Trophoblast cell (in vitro differentiated cells and primary cell): ENCODE measurements around the gene C5orf58.

ENCODE experiments used
- DNase-seq, 2 donors: peaks; one replicate each; pipeline ENCODE4 v3.0.0-alpha.2; 2016
- H2AFZ ChIP-seq: 2 replicates; pipeline ENCODE4 v1.6.1; 2013; ENCODE audit warnings: low read length, moderate library complexity, mild to moderate bottlenecking; ENCODE audit not compliant: insufficient read depth, poor library complexity
- H2AK5ac ChIP-seq: 2 replicates; pipeline ENCODE4 v1.6.1; 2013; ENCODE audit warnings: mild to moderate bottlenecking, low read length
- H2BK120ac ChIP-seq: 2 replicates; pipeline ENCODE4 v1.6.1; 2013; ENCODE audit warnings: low read length, mild to moderate bottlenecking, moderate library complexity; ENCODE audit not compliant: insufficient read depth, poor library complexity
- H2BK12ac ChIP-seq: 2 replicates; pipeline ENCODE4 v1.6.1; 2013; ENCODE audit warnings: mild to moderate bottlenecking, low read length, moderate library complexity
- H2BK5ac ChIP-seq: 2 replicates; pipeline ENCODE4 v1.6.1; 2013; ENCODE audit warnings: low read length, low read depth, moderate library complexity, mild to moderate bottlenecking; ENCODE audit not compliant: poor library complexity
- H3K14ac ChIP-seq: 2 replicates; pipeline ENCODE4 v1.6.1; 2013; ENCODE audit warnings: mild to moderate bottlenecking, low read length
- H3K18ac ChIP-seq: 2 replicates; pipeline ENCODE4 v1.6.1; 2013; ENCODE audit warnings: mild to moderate bottlenecking, low read length
- H3K23ac ChIP-seq: 2 replicates; pipeline ENCODE4 v1.6.1; 2013; ENCODE audit warnings: low read length
- H3K27ac ChIP-seq: 2 replicates; pipeline ENCODE4 v1.5.1; 2013; ENCODE audit warnings: low read depth, mild to moderate bottlenecking, inconsistent platforms, low read length, moderate library complexity
- H3K27me3 ChIP-seq: 2 replicates; pipeline ENCODE4 v1.6.1; 2013; ENCODE audit warnings: inconsistent platforms, mild to moderate bottlenecking, low read length, moderate library complexity; ENCODE audit not compliant: insufficient read depth
- H3K36me3 ChIP-seq, 2 experiments: 1 replicate in 1 of 2; 2 replicates in 1 of 2; pipeline ENCODE4 v1.6.1; 2013; ENCODE audit warnings: low read length in 2 of 2, mild to moderate bottlenecking in 2 of 2, moderate library complexity in 1 of 2; ENCODE audit not compliant: insufficient read depth in 2 of 2, control insufficient read depth in 1 of 2
- H3K4ac ChIP-seq: 2 replicates; pipeline ENCODE4 v1.6.1; 2013; ENCODE audit warnings: low read depth, mild to moderate bottlenecking, low read length, moderate library complexity
- H3K4me1 ChIP-seq, 2 experiments: 1 replicate in 1 of 2; 2 replicates in 1 of 2; pipeline ENCODE4 v1.6.1; 2013; ENCODE audit warnings: low read length in 2 of 2, mild to moderate bottlenecking in 2 of 2, moderate library complexity in 1 of 2; ENCODE audit not compliant: insufficient read depth in 2 of 2, control insufficient read depth in 1 of 2
- H3K4me2 ChIP-seq: 2 replicates; pipeline ENCODE4 v1.6.1; 2013; ENCODE audit warnings: inconsistent platforms, mild to moderate bottlenecking, low read length, moderate library complexity
- H3K4me3 ChIP-seq: 2 replicates; pipeline ENCODE4 v1.5.1; 2013; ENCODE audit warnings: mild to moderate bottlenecking, low read depth, low read length, inconsistent platforms
- H3K79me1 ChIP-seq: one replicate; pipeline ENCODE4 v1.6.1; 2013; ENCODE audit warnings: low read length
- H3K79me2 ChIP-seq: 2 replicates; pipeline ENCODE4 v1.6.1; 2013; ENCODE audit warnings: low read length, mild to moderate bottlenecking; ENCODE audit not compliant: control insufficient read depth, insufficient read depth, poor library complexity
- H3K9ac ChIP-seq: 2 replicates; pipeline ENCODE4 v1.6.1; 2013; ENCODE audit warnings: mild to moderate bottlenecking, low read length
- H3K9me3 ChIP-seq: 2 replicates; pipeline ENCODE4 v1.6.1; 2013; ENCODE audit warnings: low read depth, mild to moderate bottlenecking, control low read depth, inconsistent platforms, low read length; ENCODE audit not compliant: insufficient read depth
- H4K12ac ChIP-seq: 2 replicates; pipeline ENCODE4 v1.6.1; 2013; ENCODE audit warnings: low read depth, mild to moderate bottlenecking, low read length, moderate library complexity
- H4K8ac ChIP-seq: 2 replicates; pipeline ENCODE4 v1.6.1; 2013; ENCODE audit warnings: low read depth, mild to moderate bottlenecking, low read length, moderate library complexity
- H4K91ac ChIP-seq: one replicate; pipeline ENCODE4 v1.6.1; 2013; ENCODE audit warnings: low read depth, mild to moderate bottlenecking, low read length, moderate library complexity
- WGBS: extraction: QIAGEN DNeasy Blood & Tissue Kit; methylation state at CpG from one replicate; pipeline ENCODE4 v1.1.7; 2013; ENCODE audit warnings: missing lambda C conversion rate; ENCODE audit not compliant: insufficient read length, insufficient coverage; ENCODE audit errors: extremely low coverage; 5-methylcytosine and 5-hydroxymethylcytosine counted together

The C5orf58 gene

DNA sequence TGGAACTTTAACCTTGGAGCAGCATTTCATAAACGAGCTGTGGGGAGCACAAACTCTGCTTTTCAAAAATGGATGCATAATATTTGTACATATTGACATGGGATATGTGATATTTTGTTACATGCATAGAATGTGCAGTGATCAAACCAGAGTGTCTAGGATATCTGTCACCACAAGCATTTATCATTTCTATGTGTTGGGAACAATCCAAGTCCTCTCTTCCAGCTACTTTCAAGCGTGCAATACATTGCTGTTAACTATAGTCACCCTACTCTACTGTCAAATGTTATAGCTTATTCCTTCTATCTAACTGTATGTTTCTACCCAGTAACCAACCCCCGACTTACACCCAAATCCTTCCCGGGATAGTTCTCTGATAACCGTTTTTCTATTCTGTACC, 15.0 kb upstream of the C5orf58 start:
- no peak overlapping the region for H2AFZ ChIP-seq
- H2BK12ac ChIP-seq = no peak overlapping the region
- no peak overlapping the region for H3K23ac ChIP-seq
- H3K9me3 ChIP-seq = no peaks in the 10 kb centered on the region
- no peak overlapping the region for H3K14ac ChIP-seq
- H3K18ac ChIP-seq = no peak overlapping the region
- peaks cover 2 to 5% of the 10 kb centered on the region in 2 experiments for H3K4me1 ChIP-seq
- H3K79me1 ChIP-seq = no peaks in the 10 kb centered on the region
- H4K91ac ChIP-seq = no peak overlapping the region
- H4K12ac ChIP-seq = no peak overlapping the region
- no peak overlapping the region for H3K4me2 ChIP-seq
- DNase-seq = no peak
- H3K79me2 ChIP-seq = no peaks in the 10 kb centered on the region
- no peak overlapping the region for H2AK5ac ChIP-seq
- H3K4me3 ChIP-seq = no peak overlapping the region
- no peaks in the 10 kb centered on the region for H3K27me3 ChIP-seq
- H3K36me3 ChIP-seq = no peaks in the 10 kb centered on the region
- whole genome bisulfite sequencing = no CpG with 5 or more reads among the region's 5 CpGs
- H3K4ac ChIP-seq = no peak overlapping the region
- no peak overlapping the region for H3K27ac ChIP-seq
- H2BK120ac ChIP-seq = no peak overlapping the region
- H4K8ac ChIP-seq = no peak overlapping the region
- H2BK5ac ChIP-seq = no peak overlapping the region
- H3K9ac ChIP-seq = no peak overlapping the region

GRCh38 chr5:170218726-170219125, 14.1 kb upstream of the C5orf58 start:
- H3K4ac ChIP-seq = no peak overlapping the region
- no peak overlapping the region for H2BK12ac ChIP-seq
- H3K4me1 ChIP-seq = peaks cover 2 to 5% of the 10 kb centered on the region in 2 experiments
- no peaks in the 10 kb centered on the region for H3K79me1 ChIP-seq
- WGBS = no CpG with 5 or more reads among the region's 1 CpG
- no peak overlapping the region for H3K23ac ChIP-seq
- H4K8ac ChIP-seq = no peak overlapping the region
- H3K9ac ChIP-seq = no peak overlapping the region
- H2AK5ac ChIP-seq = no peak overlapping the region
- H3K36me3 ChIP-seq = no peaks in the 10 kb centered on the region
- no peaks in the 10 kb centered on the region for H3K27me3 ChIP-seq
- H4K12ac ChIP-seq = no peak overlapping the region
- no peak for DNase-seq
- no peak overlapping the region for H2BK120ac ChIP-seq
- H3K9me3 ChIP-seq = no peaks in the 10 kb centered on the region
- H3K14ac ChIP-seq = no peak overlapping the region
- H4K91ac ChIP-seq = no peak overlapping the region
- no peak overlapping the region for H2BK5ac ChIP-seq
- no peaks in the 10 kb centered on the region for H3K79me2 ChIP-seq
- no peak overlapping the region for H3K27ac ChIP-seq
- H3K4me3 ChIP-seq = no peak overlapping the region
- H2AFZ ChIP-seq = no peak overlapping the region
- H3K4me2 ChIP-seq = no peak overlapping the region
- H3K18ac ChIP-seq = no peak overlapping the region

- Histone ChIP-seq H3K18ac (no peak overlapping the region), H3K4me1 (peaks cover 2 to 5% of the 10 kb centered on the region in 2 experiments), H3K4me3 (no peak overlapping the region), H4K8ac (no peak overlapping the region), H3K23ac (no peak overlapping the region), H2AK5ac (no peak overlapping the region), H3K14ac (no peak overlapping the region), H4K91ac (no peak overlapping the region), H3K36me3 (no peaks in the 10 kb centered on the region), H3K27me3 (no peaks in the 10 kb centered on the region), H2AFZ (no peak overlapping the region), H3K4me2 (no peak overlapping the region), H2BK120ac (no peak overlapping the region), H3K79me2 (no peaks in the 10 kb centered on the region), H3K79me1 (no peaks in the 10 kb centered on the region), H3K27ac (no peak overlapping the region), H3K9me3 (no peaks in the 10 kb centered on the region), H4K12ac (no peak overlapping the region), H3K4ac (no peak overlapping the region), H2BK12ac (no peak overlapping the region), H2BK5ac (no peak overlapping the region), H3K9ac (no peak overlapping the region)
- DNase-seq = no peak
- WGBS = no CpG with 5 or more reads among the region's 2 CpGs
Measured at GRCh38 chr5:170219615-170220014, 13.2 kb upstream of the C5orf58 start.

DNA sequence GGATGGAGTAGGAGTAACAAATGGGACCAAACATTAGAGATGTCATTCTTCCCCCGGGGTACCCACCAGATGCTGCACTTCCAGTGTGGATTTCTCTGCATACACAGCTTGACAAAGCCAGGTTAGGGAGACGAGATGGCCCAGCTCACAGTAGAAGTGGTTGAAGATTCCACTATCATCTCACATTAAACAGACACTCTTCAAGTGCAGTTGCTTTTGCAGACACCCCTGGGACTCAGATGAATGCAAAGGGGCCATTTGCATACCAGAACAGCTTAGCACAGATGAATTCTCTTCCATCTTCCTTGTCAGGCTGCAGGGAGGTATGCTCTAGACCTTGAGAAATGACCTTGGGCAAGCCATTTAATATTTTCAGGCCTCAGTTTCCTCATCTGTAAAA, 12.6 kb upstream of the C5orf58 start:
- WGBS = no CpG with 5 or more reads among the region's 2 CpGs
- Histone ChIP-seq H3K27ac (no peak overlapping the region), H3K23ac (no peak overlapping the region), H3K79me1 (no peaks in the 10 kb centered on the region), H3K14ac (no peak overlapping the region), H3K4me3 (no peak overlapping the region), H3K4me2 (no peak overlapping the region), H3K9ac (no peak overlapping the region), H3K18ac (no peak overlapping the region), H2AK5ac (no peak overlapping the region), H4K91ac (no peak overlapping the region), H4K12ac (no peak overlapping the region), H2BK12ac (no peak overlapping the region), H3K4me1 (peaks cover 2 to 5% of the 10 kb centered on the region in 2 experiments), H3K79me2 (no peaks in the 10 kb centered on the region), H2BK120ac (no peak overlapping the region), H3K4ac (no peak overlapping the region), H3K27me3 (no peaks in the 10 kb centered on the region), H2AFZ (no peak overlapping the region), H2BK5ac (no peak overlapping the region), H3K9me3 (no peaks in the 10 kb centered on the region), H3K36me3 (no peaks in the 10 kb centered on the region), H4K8ac (no peak overlapping the region)
- DNase-seq = no peak
